ENCODE data around the gene SEC14L5.
"Not testable (repeated sequence)": the region's sequence is repeated elsewhere in the genome, so short reads cannot be mapped to it uniquely, and the experiment has no call there.

Gene SEC14L5

GRCh38 chr16:5044581-5044980 lies 86.5 kb downstream of the SEC14L5 start:
- not testable (repeated sequence) for DNase-seq

GRCh38 chr16:5045499-5046115 lies 87.5 kb downstream of the SEC14L5 start:
- DNase-seq, result no peak

GRCh38 chr16:5046914-5047313 lies 88.8 kb downstream of the SEC14L5 start:
- no peak for DNase-seq

GRCh38 chr16:5054876-5055865 lies 97.0 kb downstream of the SEC14L5 start:
- DNase-seq, result no peak

GRCh38 chr16:5056352-5056751 lies 98.2 kb downstream of the SEC14L5 start:
- DNase-seq, result no peak

- no peak for DNase-seq
These were observed 100.3 kb downstream of the SEC14L5 start for GRCh38 chr16:5058476-5058875.

- no peak for DNase-seq
These were observed 101.4 kb downstream of the SEC14L5 start for GRCh38 chr16:5059386-5060072.

GRCh38 chr16:5060073-5060641 lies 102.0 kb downstream of the SEC14L5 start:
- DNase-seq, result no peak

- DNase-seq, result no peak
These were observed 103.9 kb downstream of the SEC14L5 start for GRCh38 chr16:5062051-5062450.

- no peak for DNase-seq
These were observed 104.9 kb downstream of the SEC14L5 start for GRCh38 chr16:5062790-5063765.

GRCh38 chr16:5064915-5065314 lies 106.8 kb downstream of the SEC14L5 start:
- DNase-seq, result no peak

GRCh38 chr16:5065326-5065725 lies 107.2 kb downstream of the SEC14L5 start:
- DNase-seq, result no peak

GRCh38 chr16:5065813-5066212 lies 107.7 kb downstream of the SEC14L5 start, which contains the start of gene C16orf89:
Gene C16orf89 (minus strand): TSS chr16:5065956. CDS start chr16:5065908, 48 bp downstream.
- DNase-seq, result no peak

- DNase-seq, result no peak
These were observed 108.4 kb downstream of the SEC14L5 start for GRCh38 chr16:5066511-5066910.
